Measurements from ENCODE around the gene DLK2. TPM values are rescaled to one million over a fixed set of nuclear protein-coding genes. Genes with fewer than 3 reads are reported as not detected.

Gene DLK2
- total and polyA plus RNA-seq, 2 of the 13 experiments (the other 11 are each of a cell fraction or from before 2014, with no cell fraction given): 1.2 to 3.8 TPM

DNA sequence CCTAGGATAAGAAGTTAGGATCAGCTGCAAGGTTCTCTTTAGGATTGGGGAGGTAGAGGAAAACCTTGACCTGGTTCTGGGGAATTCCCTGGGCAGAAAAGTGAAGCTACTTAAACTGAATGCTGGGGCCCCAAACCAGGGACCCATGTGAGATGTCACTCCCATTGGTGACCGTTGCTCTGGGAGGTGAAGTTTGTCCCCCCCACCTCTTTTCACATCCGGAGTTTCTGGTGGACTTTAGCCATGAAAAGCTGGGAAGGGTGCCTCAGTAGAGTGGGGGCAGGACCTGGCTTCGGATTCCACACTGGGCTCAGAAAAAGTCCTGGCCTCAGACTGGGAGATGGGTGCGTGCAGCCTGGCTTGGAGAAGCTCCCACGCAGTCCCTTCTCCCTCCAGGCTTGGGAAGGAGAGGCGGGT is 35.2 kb upstream of the DLK2 start:
- ChIA-PET POLR2A (interaction anchor here (0.8 to 6.4 kb wide), 19 partner anchors 9 to 309 kb away, joined by 3 to 141 read pairs (median 5); partner anchors contain the start of genes ABCC10, CUL9, DLK2 and GTPBP2), CTCF (ENCODE audit: low intra/inter-chr PET ratio, low total read pairs) (no interaction called here)
- H3K79me2 ChIP-seq (ENCODE audit: insufficient read depth, low read length): peaks cover 51% of the 10 kb centered on the region
- peak; percentile 86 for FAIRE-seq
- peak; percentile 87 for DNase-seq (ENCODE audit: low spot score)
- H3K36me3 ChIP-seq (replicated peaks in 1 of 2; ENCODE audit: control insufficient read depth in 1 of 2, insufficient read depth in 2 of 2, low read length in 2 of 2): peaks cover 0 to 4% of the 10 kb centered on the region in 2 experiments; a peak in 2 of 5 replicates
- H3K9me3 ChIP-seq (ENCODE audit: low read length): no peaks in the 10 kb centered on the region
- WGBS (ENCODE audit: low lambda C conversion rate): 8% methylated on average over 6 of the region's 6 CpGs
- H3K4me2 ChIP-seq (ENCODE audit: low read depth, low read length): no peak overlapping the region
- H2AFZ ChIP-seq (ENCODE audit: low read length): no peak overlapping the region
- H3K4me1 ChIP-seq (ENCODE audit: insufficient read depth, low read length): no peaks in the 10 kb centered on the region
- BruUV-seq (replicated peaks): no TSS peak
- H3K4me3 ChIP-seq (replicated peaks in 1 of 3; ENCODE audit: insufficient read depth in 1 of 3, low read depth in 2 of 3, low read length in 3 of 3): peak overlapping the region in 1 of 3 experiments; percentile 16; a peak in 3 of 6 replicates
- ATAC-seq: no peak
- no peak overlapping the region; the same call in none of the 2 replicates for H3K9ac ChIP-seq (ENCODE audit: insufficient read depth, low read depth, low read length)
- intact Hi-C loops (cut with micrococcal nuclease; ENCODE audit: unreplicated experiment): loop anchor here (2.0 to 10.0 kb wide), 3 partner anchors 14 to 228 kb away; partner anchors contain the start of gene TJAP1
- in situ Hi-C loops (cut with HindIII; ENCODE audit: extremely low pct_ligation_motif_present, low pct_unique_long_range_greater_than_20kb): loop anchor here (5.0 kb wide), 1 partner anchor 33 kb away; the partner anchor contains the start of gene DLK2
- H3K27me3 ChIP-seq (ENCODE audit: control insufficient read depth in 1 of 2, insufficient read depth in 2 of 2, low read length in 2 of 2): no peaks in the 10 kb centered on the region
- no peak overlapping the region for H3K27ac ChIP-seq (ENCODE audit: extremely low read length, insufficient read depth, low read length)
- H4K20me1 ChIP-seq (ENCODE audit: insufficient read depth, low read length): no peaks in the 10 kb centered on the region
- peak; percentile 78; the same call in 1 of the 2 replicates for TF ChIP-seq MAZ (IDR thresholded peaks at IDR 0.05; ENCODE audit: borderline replicate concordance, low read depth, low read length)
- no peak for TF ChIP-seq MAZ (CRISPR knock-in tag; IDR thresholded peaks at IDR 0.05; ENCODE audit: low read depth)
- TF ChIP-seq, protein P1, sequence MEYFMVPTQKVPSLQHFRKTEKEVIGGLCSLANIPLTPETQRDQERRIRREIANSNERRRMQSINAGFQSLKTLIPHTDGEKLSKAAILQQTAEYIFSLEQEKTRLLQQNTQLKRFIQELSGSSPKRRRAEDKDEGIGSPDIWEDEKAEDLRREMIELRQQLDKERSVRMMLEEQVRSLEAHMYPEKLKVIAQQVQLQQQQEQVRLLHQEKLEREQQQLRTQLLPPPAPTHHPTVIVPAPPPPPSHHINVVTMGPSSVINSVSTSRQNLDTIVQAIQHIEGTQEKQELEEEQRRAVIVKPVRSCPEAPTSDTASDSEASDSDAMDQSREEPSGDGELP (IDR thresholded peaks at IDR 0.05; ENCODE audit: borderline replicate concordance, low read depth): peak; percentile 71; the same call in 1 of the 2 replicates
- TF ChIP-seq, protein P2, sequence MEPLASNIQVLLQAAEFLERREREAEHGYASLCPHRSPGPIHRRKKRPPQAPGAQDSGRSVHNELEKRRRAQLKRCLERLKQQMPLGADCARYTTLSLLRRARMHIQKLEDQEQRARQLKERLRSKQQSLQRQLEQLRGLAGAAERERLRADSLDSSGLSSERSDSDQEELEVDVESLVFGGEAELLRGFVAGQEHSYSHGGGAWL (CRISPR knock-in tag; IDR thresholded peaks at IDR 0.05): no peak
- TF ChIP-seq SOX6 (IDR thresholded peaks at IDR 0.05): no peak
- no peak for TF ChIP-seq SOX6 (CRISPR knock-in tag; IDR thresholded peaks at IDR 0.05)
- TF ChIP-seq CBX1 (IDR thresholded peaks at IDR 0.05; ENCODE audit: low read depth): peak; percentile 83
- TF ChIP-seq NR0B2 (CRISPR knock-in tag; IDR thresholded peaks at IDR 0.05): no peak
- TF ChIP-seq, protein P3, sequence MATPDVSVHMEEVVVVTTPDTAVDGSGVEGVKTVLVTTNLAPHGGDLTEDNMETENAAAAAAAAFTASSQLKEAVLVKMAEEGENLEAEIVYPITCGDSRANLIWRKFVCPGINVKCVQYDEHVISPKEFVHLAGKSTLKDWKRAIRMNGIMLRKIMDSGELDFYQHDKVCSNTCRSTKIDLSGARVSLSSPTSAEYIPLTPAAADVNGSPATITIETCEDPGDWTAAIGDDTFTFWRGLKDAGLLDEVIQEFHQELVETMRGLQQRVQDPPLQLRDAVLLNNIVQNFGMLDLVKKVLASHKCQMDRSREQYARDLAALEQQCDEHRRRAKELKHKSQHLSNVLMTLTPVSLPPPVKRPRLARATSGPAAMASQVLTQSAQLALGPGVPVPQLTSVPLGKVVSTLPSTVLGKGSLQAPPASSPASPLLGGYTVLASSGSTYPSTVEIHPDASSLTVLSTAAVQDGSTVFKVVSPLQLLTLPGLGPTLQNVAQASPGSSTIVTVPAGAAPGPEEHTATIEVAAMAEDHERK (CRISPR knock-in tag; IDR thresholded peaks at IDR 0.05; ENCODE audit: low read depth): no peak
- TF ChIP-seq PPARG (CRISPR knock-in tag; conservative IDR thresholded peaks at IDR 0.05): peak; percentile 78
- TF ChIP-seq ATF7-NPFF (CRISPR knock-in tag; IDR thresholded peaks at IDR 0.05; ENCODE audit: low read depth): 0 out of 2 replicates have a peak, but pooled peaks have one; percentile 65
- TF ChIP-seq ZFP36L2 (CRISPR knock-in tag; IDR thresholded peaks at IDR 0.05): no peak
- peak; percentile 77 for TF ChIP-seq NR2F6 (IDR thresholded peaks at IDR 0.05)
- peak; percentile 87 for TF ChIP-seq NR2F6 (CRISPR knock-in tag; IDR thresholded peaks at IDR 0.05)
- 0 out of 2 replicates have a peak, but pooled peaks have one; percentile 58 for TF ChIP-seq ARNT2 (CRISPR knock-in tag; IDR thresholded peaks at IDR 0.05; ENCODE audit: low read depth)
- peak; percentile 5; the same call in 1 of the 2 replicates for TF ChIP-seq ZNF646 (CRISPR knock-in tag; IDR thresholded peaks at IDR 0.05)
